BLaER1 (cell line): ENCODE results near the gene NT5DC3.

Experiments
- H3K27ac ChIP-seq: shearing (Covaris generic); formaldehyde crosslinking; 2 replicates; pipeline ENCODE4 v1.8.1; 2022
- H3K27me3 ChIP-seq: shearing (Covaris generic); formaldehyde crosslinking; 2 replicates; pipeline ENCODE4 v1.8.1; 2022
- H3K36me3 ChIP-seq: shearing (Covaris generic); formaldehyde crosslinking; 2 replicates; pipeline ENCODE4 v1.8.1; 2022
- H3K4me1 ChIP-seq: shearing (Covaris generic); formaldehyde crosslinking; 2 replicates; pipeline ENCODE4 v1.8.1; 2022
- H3K4me2 ChIP-seq: shearing (Covaris generic); formaldehyde crosslinking; 2 replicates; pipeline ENCODE4 v1.8.1; 2022
- H3K4me3 ChIP-seq: shearing (Covaris generic); formaldehyde crosslinking; 2 replicates; pipeline ENCODE4 v1.8.1; 2022
- H3K9ac ChIP-seq: shearing (Covaris generic); formaldehyde crosslinking; 2 replicates; pipeline ENCODE4 v1.8.1; 2022
- H3K9me3 ChIP-seq: shearing (Covaris generic); formaldehyde crosslinking; 2 replicates; pipeline ENCODE4 v1.8.1; 2022
- H4K20me1 ChIP-seq: shearing (Covaris generic); formaldehyde crosslinking; 2 replicates; pipeline ENCODE4 v1.8.1; 2022
- Cebpa-rat ChIP-seq: shearing (Covaris generic); IDR thresholded peaks from 2 replicates; pipeline ENCODE4 v1.8.1; 2022

NT5DC3 gene

GRCh38 chr12:103821773-103822172 lies 19.3 kb downstream of the NT5DC3 start:
- Histone ChIP-seq H3K4me1 (no peaks in the 10 kb centered on the region), H3K36me3 (peaks cover 14% of the 10 kb centered on the region), H4K20me1 (peaks cover 26% of the 10 kb centered on the region)

GRCh38 chr12:103820881-103821489 lies 20.0 kb downstream of the NT5DC3 start:
- no peak overlapping the region for H3K9ac ChIP-seq
- H3K27me3 ChIP-seq = no peaks in the 10 kb centered on the region
- TF ChIP-seq Cebpa-rat = no peak
- H4K20me1 ChIP-seq = peaks cover 22% of the 10 kb centered on the region
- H3K4me3 ChIP-seq = no peak overlapping the region
- peaks cover 14% of the 10 kb centered on the region for H3K36me3 ChIP-seq
- no peak overlapping the region for H3K27ac ChIP-seq
- no peak overlapping the region for H3K4me2 ChIP-seq
- peaks cover 6% of the 10 kb centered on the region; the same call in 1 of the 2 replicates for H3K9me3 ChIP-seq
- H3K4me1 ChIP-seq = no peaks in the 10 kb centered on the region

More at GRCh38 chr12:103821773-103822172, 19.3 kb downstream of the NT5DC3 start:
- TF ChIP-seq Cebpa-rat = no peak
- Histone ChIP-seq H3K9ac (no peak overlapping the region), H3K27ac (no peak overlapping the region), H3K27me3 (no peaks in the 10 kb centered on the region), H3K4me2 (no peak overlapping the region), H3K4me3 (no peak overlapping the region), H3K9me3 (peaks cover 6% of the 10 kb centered on the region; the same call in 1 of the 2 replicates)

GRCh38 chr12:103820361-103820760 lies 20.7 kb downstream of the NT5DC3 start:
- Histone ChIP-seq H4K20me1 (peaks cover 16% of the 10 kb centered on the region), H3K27ac (no peak overlapping the region), H3K4me3 (no peak overlapping the region), H3K9ac (no peak overlapping the region), H3K4me2 (no peak overlapping the region), H3K9me3 (peaks cover 6% of the 10 kb centered on the region; the same call in 1 of the 2 replicates), H3K4me1 (no peaks in the 10 kb centered on the region), H3K36me3 (peaks cover 14% of the 10 kb centered on the region), H3K27me3 (no peaks in the 10 kb centered on the region)
- no peak for TF ChIP-seq Cebpa-rat

- Histone ChIP-seq H4K20me1 (peaks cover 11% of the 10 kb centered on the region), H3K4me1 (no peaks in the 10 kb centered on the region), H3K9me3 (peaks cover 6% of the 10 kb centered on the region; the same call in 1 of the 2 replicates), H3K36me3 (peaks cover 14% of the 10 kb centered on the region), H3K9ac (no peak overlapping the region), H3K27me3 (no peaks in the 10 kb centered on the region), H3K27ac (no peak overlapping the region), H3K4me2 (no peak overlapping the region), H3K4me3 (no peak overlapping the region)
- no peak for TF ChIP-seq Cebpa-rat
These were observed 21.1 kb downstream of the NT5DC3 start for GRCh38 chr12:103819892-103820291.

GRCh38 chr12:103819312-103819711 lies 21.7 kb downstream of the NT5DC3 start:
- Histone ChIP-seq H4K20me1 (peaks cover 7% of the 10 kb centered on the region; the same call in 1 of the 2 replicates), H3K4me3 (no peak overlapping the region), H3K4me2 (no peak overlapping the region)

GRCh38 chr12:103817791-103818190 lies 23.2 kb downstream of the NT5DC3 start:
- Histone ChIP-seq H3K4me3 (no peak overlapping the region), H3K9me3 (peaks cover 6% of the 10 kb centered on the region; the same call in 1 of the 2 replicates), H3K27me3 (no peaks in the 10 kb centered on the region), H3K4me2 (no peak overlapping the region), H3K27ac (no peak overlapping the region), H4K20me1 (no peaks in the 10 kb centered on the region), H3K4me1 (no peaks in the 10 kb centered on the region), H3K36me3 (peaks cover 32% of the 10 kb centered on the region), H3K9ac (no peak overlapping the region)
- TF ChIP-seq Cebpa-rat = no peak

More at GRCh38 chr12:103819312-103819711, 21.7 kb downstream of the NT5DC3 start:
- H3K27ac ChIP-seq = no peak overlapping the region
- peaks cover 16% of the 10 kb centered on the region for H3K36me3 ChIP-seq
- no peaks in the 10 kb centered on the region for H3K27me3 ChIP-seq
- no peak for TF ChIP-seq Cebpa-rat
- H3K4me1 ChIP-seq = no peaks in the 10 kb centered on the region
- H3K9ac ChIP-seq = no peak overlapping the region
- H3K9me3 ChIP-seq = peaks cover 6% of the 10 kb centered on the region; the same call in 1 of the 2 replicates

- Histone ChIP-seq H3K9me3 (peaks cover 6% of the 10 kb centered on the region; the same call in 1 of the 2 replicates), H3K4me1 (no peaks in the 10 kb centered on the region), H3K4me3 (no peak overlapping the region), H3K9ac (no peak overlapping the region), H3K27me3 (no peaks in the 10 kb centered on the region), H4K20me1 (no peaks in the 10 kb centered on the region), H3K4me2 (no peak overlapping the region), H3K36me3 (peaks cover 36% of the 10 kb centered on the region), H3K27ac (no peak overlapping the region)
- TF ChIP-seq Cebpa-rat = no peak
These were observed 24.4 kb downstream of the NT5DC3 start for GRCh38 chr12:103816663-103817062.

GRCh38 chr12:103814436-103814835 lies 26.6 kb downstream of the NT5DC3 start:
- no peaks in the 10 kb centered on the region for H3K27me3 ChIP-seq
- no peaks in the 10 kb centered on the region for H3K4me1 ChIP-seq
- H3K9me3 ChIP-seq = no peaks in the 10 kb centered on the region
- no peak overlapping the region for H3K4me2 ChIP-seq
- no peak overlapping the region for H3K9ac ChIP-seq
- no peaks in the 10 kb centered on the region for H4K20me1 ChIP-seq
- H3K36me3 ChIP-seq = peaks cover 41% of the 10 kb centered on the region
- TF ChIP-seq Cebpa-rat = no peak
- no peak overlapping the region for H3K27ac ChIP-seq
- H3K4me3 ChIP-seq = no peak overlapping the region

- H3K27me3 ChIP-seq = no peaks in the 10 kb centered on the region
- no peak overlapping the region for H3K27ac ChIP-seq
- no peaks in the 10 kb centered on the region for H3K4me1 ChIP-seq
- H4K20me1 ChIP-seq = no peaks in the 10 kb centered on the region
- H3K36me3 ChIP-seq = peaks cover 46% of the 10 kb centered on the region
- no peak overlapping the region for H3K4me3 ChIP-seq
- no peaks in the 10 kb centered on the region for H3K9me3 ChIP-seq
- no peak overlapping the region for H3K4me2 ChIP-seq
- TF ChIP-seq Cebpa-rat = no peak
- H3K9ac ChIP-seq = no peak overlapping the region
These were observed 27.1 kb downstream of the NT5DC3 start for GRCh38 chr12:103813949-103814348.

- no peak for TF ChIP-seq Cebpa-rat
- H3K4me1 ChIP-seq = no peaks in the 10 kb centered on the region
- no peak overlapping the region for H3K4me3 ChIP-seq
- no peaks in the 10 kb centered on the region for H3K9me3 ChIP-seq
- no peak overlapping the region for H3K9ac ChIP-seq
- H4K20me1 ChIP-seq = no peaks in the 10 kb centered on the region
- no peak overlapping the region for H3K27ac ChIP-seq
- H3K4me2 ChIP-seq = no peak overlapping the region
- H3K27me3 ChIP-seq = no peaks in the 10 kb centered on the region
- H3K36me3 ChIP-seq = peaks cover 51% of the 10 kb centered on the region
These were observed 27.6 kb downstream of the NT5DC3 start for GRCh38 chr12:103813426-103813825.
